A673 (cell line): ENCODE data around the gene SARNP. TPM values are rescaled to one million over a fixed set of nuclear protein-coding genes. Genes with fewer than 3 reads are reported as not detected.

Experiments
- BruUV-seq: library from RNA; stranded (reverse); fragments of 400-500 nt; replicated peaks from 2 replicates; lab custom pipeline; 2021; lab: Mats Ljungman, UMichigan
- CTCF ChIA-PET: fragments of 300-600 bp; sonication (Branson Sonifier 250); formaldehyde crosslinking; loops from one replicate; lab custom pipeline; 2022; ENCODE audit warnings: antibody characterized with exemption; lab: Charles Lee
- POLR2A ChIA-PET: fragments of 300-600 bp; sonication (Branson Sonifier 250); formaldehyde crosslinking; loops from one replicate; lab custom pipeline; 2022; ENCODE audit warnings: antibody characterized with exemption; ENCODE audit not compliant: low non-redundant PET; lab: Charles Lee
- DNase-seq: peaks from one replicate; pipeline ENCODE4 v3.0.0-alpha.2; 2015; ENCODE audit warnings: low spot score
- H3K27ac ChIP-seq: fragments of 200-600 bp; sonication (generic); 2 replicates; pipeline ENCODE4 v1.5.1; 2016; ENCODE audit warnings: mixed run types, low read depth, mild to moderate bottlenecking, mixed read lengths, antibody characterized with exemption, low read length; ENCODE audit not compliant: poor library complexity, severe bottlenecking
- H3K27me3 ChIP-seq: fragments of 200-600 bp; sonication (generic); replicated peaks from 2 replicates; pipeline ENCODE4 v1.6.1; 2017; ENCODE audit warnings: mixed run types, low read depth, mild to moderate bottlenecking, mixed read lengths, antibody characterized with exemption, low read length; ENCODE audit not compliant: insufficient read depth, poor library complexity
- H3K36me3 ChIP-seq: fragments of 200-600 bp; sonication (generic); 2 replicates; pipeline ENCODE4 v1.6.1; 2016; ENCODE audit warnings: mixed run types, mild to moderate bottlenecking, mixed read lengths, antibody characterized with exemption, low read length; ENCODE audit not compliant: insufficient read depth, poor library complexity, severe bottlenecking
- H3K4me1 ChIP-seq: fragments of 200-600 bp; sonication (generic); 2 replicates; pipeline ENCODE4 v1.6.1; 2017; ENCODE audit warnings: mixed run types, mild to moderate bottlenecking, mixed read lengths, antibody characterized with exemption, low read length; ENCODE audit not compliant: insufficient read depth, poor library complexity, severe bottlenecking
- H3K4me3 ChIP-seq: fragments of 200-600 bp; sonication (generic); 2 replicates; pipeline ENCODE4 v1.5.1; 2016; ENCODE audit warnings: low read depth, mixed run types, mild to moderate bottlenecking, mixed read lengths, low read length; ENCODE audit not compliant: poor library complexity, severe bottlenecking
- H3K9me3 ChIP-seq: fragments of 200-600 bp; sonication (generic); 2 replicates; pipeline ENCODE4 v1.6.1; 2016; ENCODE audit warnings: mixed run types, low read depth, mild to moderate bottlenecking, mixed read lengths, antibody characterized with exemption, low read length; ENCODE audit not compliant: poor library complexity, severe bottlenecking
- CTCF ChIP-seq: fragments of 300-800, 200-600 bp; sonication (generic); conservative IDR thresholded peaks from 2 replicates; pipeline ENCODE4 v1.5.1; 2017; ENCODE audit warnings: low read depth, mild to moderate bottlenecking, antibody characterized with exemption, low read length, moderate library complexity, mixed read lengths
- EZH2 ChIP-seq: fragments of 200-600 bp; sonication (generic); IDR thresholded peaks from 2 replicates; pipeline ENCODE4 v1.6.1; 2017; ENCODE audit warnings: borderline replicate concordance, low read depth, mild to moderate bottlenecking, mixed read lengths, antibody characterized with exemption, low read length; ENCODE audit not compliant: poor library complexity, severe bottlenecking
- intact Hi-C: fragments of 100-400 bp; cut with micrococcal nuclease; formaldehyde crosslinking; loops from one replicate; pipeline ENCODE4 v1.10.0; 2022; ENCODE audit not compliant: unreplicated experiment
- total RNA-seq: library from RNA; stranded (reverse); gene quantifications from 2 replicates; pipeline ENCODE4 v1.2.3, GENCODE V29; 2021

The SARNP gene
- total RNA-seq, 1 experiment from 2014 or later: 104 TPM

- POLR2A ChIA-PET: no interaction called here
- no TSS peak for BruUV-seq
- Histone ChIP-seq H3K36me3 (no peaks in the 10 kb centered on the region), H3K4me3 (no peak overlapping the region), H3K4me1 (peaks cover 24% of the 10 kb centered on the region), H3K9me3 (no peaks in the 10 kb centered on the region), H3K27me3 (no peaks in the 10 kb centered on the region), H3K27ac (no peak overlapping the region)
- TF ChIP-seq CTCF: no peak
- TF ChIP-seq EZH2: no peak
- intact Hi-C loops: no loop called here
- CTCF ChIA-PET: no interaction called here
- no peak for DNase-seq
Measured at GRCh38 chr12:55843431-55843830, 25.9 kb upstream of the SARNP start.

- POLR2A ChIA-PET: no interaction called here
- Histone ChIP-seq H3K4me1 (peaks cover 24% of the 10 kb centered on the region), H3K9me3 (no peaks in the 10 kb centered on the region), H3K4me3 (no peak within 1 kb of the TSS), H3K27ac (no peak within 1 kb of the TSS), H3K27me3 (no peaks in the 10 kb centered on the region), H3K36me3 (no peaks in the 10 kb centered on the region)
- intact Hi-C loops: no loop called here
- no peak for TF ChIP-seq EZH2
- no peak for TF ChIP-seq CTCF
- BruUV-seq: no TSS peak
- peak; percentile 73 for DNase-seq
- CTCF ChIA-PET: no interaction called here
Measured at GRCh38 chr12:55842681-55843429, 25.3 kb upstream of the SARNP start, which contains the start of gene MMP19. TSS of gene MMP19 (minus strand) at chr12:55842936. CDS start at chr12:55842830, 106 bp downstream.

- BruUV-seq: no TSS peak
- intact Hi-C loops: no loop called here
- DNase-seq: no peak
- Histone ChIP-seq H3K27me3 (no peaks in the 10 kb centered on the region), H3K9me3 (no peaks in the 10 kb centered on the region), H3K4me1 (peaks cover 11% of the 10 kb centered on the region), H3K27ac (no peak overlapping the region), H3K36me3 (no peaks in the 10 kb centered on the region), H3K4me3 (no peak overlapping the region)
- ChIA-PET POLR2A (no interaction called here), CTCF (no interaction called here)
- TF ChIP-seq CTCF: no peak
- no peak for TF ChIP-seq EZH2
Measured at GRCh38 chr12:55840581-55841351, 23.2 kb upstream of the SARNP start.
